ENCODE measurements around the gene SERPIND1. TPM values are rescaled to one million over a fixed set of nuclear protein-coding genes. Genes with fewer than 3 reads are reported as not detected.

SERPIND1 gene
- total and polyA plus RNA-seq, 2 experiments from 2014 or later = 50.9 to 56.8 TPM

DNA sequence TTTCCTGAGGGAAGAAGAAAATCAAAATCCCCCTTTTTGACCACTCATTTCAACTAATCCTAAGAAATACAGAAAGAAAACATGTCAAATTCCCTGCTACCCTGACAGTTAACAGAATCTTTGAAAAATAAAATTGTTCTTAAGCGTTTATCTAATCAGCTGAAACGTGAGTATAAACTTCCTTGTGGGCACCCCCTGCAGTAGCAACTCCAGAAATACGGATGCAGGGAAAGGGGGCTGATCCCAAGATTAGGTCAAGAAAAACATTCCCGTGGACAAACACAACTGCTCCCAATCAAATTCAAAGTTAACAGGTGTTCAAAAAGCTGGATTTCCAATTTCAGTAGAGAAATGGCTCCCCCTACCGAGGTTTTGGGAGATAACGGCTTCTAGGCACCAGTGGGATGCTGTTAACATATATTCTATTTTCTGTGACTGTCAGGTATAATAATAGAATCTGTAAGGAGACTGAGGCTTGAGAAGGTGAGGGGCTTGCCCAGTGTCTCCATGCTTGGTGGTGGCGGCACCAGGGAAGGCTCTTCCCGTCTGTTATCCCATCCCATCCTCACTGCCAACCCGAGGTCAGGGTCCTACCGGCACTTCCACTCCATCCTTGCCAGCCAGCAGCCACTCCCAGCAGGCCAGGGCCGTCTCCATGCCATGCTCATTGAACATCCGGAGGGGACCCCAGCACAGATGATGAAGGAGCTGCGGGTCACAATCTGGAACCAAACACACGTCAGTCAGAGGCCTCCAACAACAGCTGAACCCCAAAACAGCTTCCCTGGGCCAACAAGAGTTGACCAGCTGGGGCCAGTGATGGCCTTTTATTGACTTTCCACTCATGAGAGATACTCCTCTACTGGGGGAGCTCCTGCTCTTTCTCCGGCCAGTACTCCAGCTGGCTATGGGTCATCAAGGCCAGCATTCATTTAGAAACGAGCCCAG is 32.0 kb upstream of the SERPIND1 start:
- Histone ChIP-seq H3K4me3 (no peak overlapping the region), H3K36me3 (replicated peaks; ENCODE audit: insufficient read depth, low read depth) (no peaks in the 10 kb centered on the region), H3K4me1 (ENCODE audit: insufficient read depth) (no peaks in the 10 kb centered on the region), H3K79me2 (no peaks in the 10 kb centered on the region), H2AFZ (no peak overlapping the region), H3K9me3 (ENCODE audit: low read depth) (peaks cover 8% of the 10 kb centered on the region), H3K27me3 (no peaks in the 10 kb centered on the region), H4K20me1 (ENCODE audit: insufficient read depth, poor library complexity, severe bottlenecking) (no peaks in the 10 kb centered on the region), H3K9me2 (replicated peaks; ENCODE audit: insufficient read depth) (no peaks in the 10 kb centered on the region), H3K27ac (no peak overlapping the region), H3K4me2 (no peak overlapping the region)
- TF ChIP-seq EZH2phosphoT487 (IDR thresholded peaks at IDR 0.05; ENCODE audit: low read depth, severe bottlenecking, unreplicated experiment) (no peak), EZH2 (IDR thresholded peaks at IDR 0.05; ENCODE audit: borderline replicate concordance) (no peak)
- TF ChIP-seq, protein P1, sequence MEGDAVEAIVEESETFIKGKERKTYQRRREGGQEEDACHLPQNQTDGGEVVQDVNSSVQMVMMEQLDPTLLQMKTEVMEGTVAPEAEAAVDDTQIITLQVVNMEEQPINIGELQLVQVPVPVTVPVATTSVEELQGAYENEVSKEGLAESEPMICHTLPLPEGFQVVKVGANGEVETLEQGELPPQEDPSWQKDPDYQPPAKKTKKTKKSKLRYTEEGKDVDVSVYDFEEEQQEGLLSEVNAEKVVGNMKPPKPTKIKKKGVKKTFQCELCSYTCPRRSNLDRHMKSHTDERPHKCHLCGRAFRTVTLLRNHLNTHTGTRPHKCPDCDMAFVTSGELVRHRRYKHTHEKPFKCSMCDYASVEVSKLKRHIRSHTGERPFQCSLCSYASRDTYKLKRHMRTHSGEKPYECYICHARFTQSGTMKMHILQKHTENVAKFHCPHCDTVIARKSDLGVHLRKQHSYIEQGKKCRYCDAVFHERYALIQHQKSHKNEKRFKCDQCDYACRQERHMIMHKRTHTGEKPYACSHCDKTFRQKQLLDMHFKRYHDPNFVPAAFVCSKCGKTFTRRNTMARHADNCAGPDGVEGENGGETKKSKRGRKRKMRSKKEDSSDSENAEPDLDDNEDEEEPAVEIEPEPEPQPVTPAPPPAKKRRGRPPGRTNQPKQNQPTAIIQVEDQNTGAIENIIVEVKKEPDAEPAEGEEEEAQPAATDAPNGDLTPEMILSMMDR (IDR thresholded peaks at IDR 0.05; ENCODE audit: poor library complexity) = peak; percentile 50
- peak; percentile 42 for DNase-seq (ENCODE audit: low spot score)
- WGBS (ENCODE audit: low lambda C conversion rate, missing lambda C conversion rate) = 79% methylated on average over 16 of the region's 16 CpGs

DNA sequence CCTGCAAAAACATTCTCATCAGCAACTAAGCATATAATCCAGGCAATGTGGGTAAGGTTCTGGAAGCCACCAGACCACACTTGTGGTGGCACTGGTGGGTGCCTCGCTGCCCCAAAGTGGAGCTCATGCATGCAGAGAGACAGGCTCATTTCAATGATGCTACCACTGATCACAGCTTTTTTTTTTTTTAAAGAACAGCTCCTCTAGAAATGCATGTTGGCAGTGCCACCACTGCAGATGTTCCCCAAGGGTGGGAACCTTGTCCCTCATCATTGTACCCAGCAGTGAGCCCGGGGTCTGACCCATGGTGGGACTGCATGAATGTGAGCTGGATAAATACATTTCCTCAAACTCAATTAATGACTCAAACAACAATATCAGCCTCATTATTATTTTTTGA is 31.1 kb upstream of the SERPIND1 start:
- Histone ChIP-seq H3K4me3 (no peak overlapping the region), H3K79me2 (no peaks in the 10 kb centered on the region), H3K9me3 (ENCODE audit: low read depth) (peaks cover 8% of the 10 kb centered on the region), H3K9me2 (replicated peaks; ENCODE audit: insufficient read depth) (no peaks in the 10 kb centered on the region), H3K4me1 (ENCODE audit: insufficient read depth) (no peaks in the 10 kb centered on the region), H3K27ac (no peak overlapping the region), H4K20me1 (ENCODE audit: insufficient read depth, poor library complexity, severe bottlenecking) (no peaks in the 10 kb centered on the region), H3K36me3 (replicated peaks; ENCODE audit: insufficient read depth, low read depth) (no peaks in the 10 kb centered on the region), H3K27me3 (no peaks in the 10 kb centered on the region), H2AFZ (no peak overlapping the region), H3K4me2 (no peak overlapping the region)
- TF ChIP-seq, protein P1 (IDR thresholded peaks at IDR 0.05; ENCODE audit: poor library complexity) = no peak
- TF ChIP-seq EZH2 (IDR thresholded peaks at IDR 0.05; ENCODE audit: borderline replicate concordance) (no peak), EZH2phosphoT487 (IDR thresholded peaks at IDR 0.05; ENCODE audit: low read depth, severe bottlenecking, unreplicated experiment) (no peak)
- 100% methylated on average over 2 of the region's 2 CpGs for WGBS (ENCODE audit: low lambda C conversion rate, missing lambda C conversion rate)
- DNase-seq (ENCODE audit: low spot score) = no peak

DNA sequence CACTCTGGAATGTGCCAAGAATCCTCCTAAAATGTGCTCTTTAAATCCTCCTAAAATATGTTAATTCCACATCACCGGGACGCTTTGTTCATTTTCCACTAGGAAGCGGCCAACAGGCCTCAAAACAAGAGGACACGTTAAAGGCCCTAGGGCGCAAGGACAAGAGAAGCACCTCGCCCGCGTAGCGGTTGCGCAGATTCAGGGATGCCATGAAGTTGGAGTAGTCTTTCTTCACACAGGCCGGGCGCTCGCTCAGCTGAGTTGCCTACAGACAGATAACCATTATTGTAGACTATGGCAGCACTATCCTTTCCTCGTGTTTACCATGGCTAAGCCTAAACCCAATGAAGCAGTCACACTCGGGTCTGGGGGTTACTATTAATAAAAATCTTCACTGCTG is 29.5 kb upstream of the SERPIND1 start:
- Histone ChIP-seq H3K4me2 (no peak overlapping the region), H3K4me3 (no peak overlapping the region), H3K9me3 (ENCODE audit: low read depth) (peaks cover 8% of the 10 kb centered on the region), H3K4me1 (ENCODE audit: insufficient read depth) (no peaks in the 10 kb centered on the region), H3K27me3 (no peaks in the 10 kb centered on the region), H3K27ac (no peak overlapping the region), H4K20me1 (ENCODE audit: insufficient read depth, poor library complexity, severe bottlenecking) (no peaks in the 10 kb centered on the region), H3K9me2 (replicated peaks; ENCODE audit: insufficient read depth) (no peaks in the 10 kb centered on the region), H3K36me3 (replicated peaks; ENCODE audit: insufficient read depth, low read depth) (no peaks in the 10 kb centered on the region), H3K79me2 (no peaks in the 10 kb centered on the region), H2AFZ (no peak overlapping the region)
- WGBS (ENCODE audit: low lambda C conversion rate, missing lambda C conversion rate) = 94% methylated on average over 15 of the region's 15 CpGs
- TF ChIP-seq EZH2 (IDR thresholded peaks at IDR 0.05; ENCODE audit: borderline replicate concordance) = no peak
- TF ChIP-seq, protein P1 (IDR thresholded peaks at IDR 0.05; ENCODE audit: poor library complexity) = no peak
- TF ChIP-seq EZH2phosphoT487 (IDR thresholded peaks at IDR 0.05; ENCODE audit: low read depth, severe bottlenecking, unreplicated experiment) = no peak
- no peak for DNase-seq (ENCODE audit: low spot score)
